ENCODE results near the gene HSPBAP1.

HSPBAP1 gene

GRCh38 chr3:122797291-122797690 is 3.7 kb upstream of the HSPBAP1 start:
- no peak overlapping the region for H3K4me3 ChIP-seq (ENCODE audit: low read depth, low read length)
- no peak for TF ChIP-seq CTCF (IDR thresholded peaks at IDR 0.05; ENCODE audit: low read depth, low read length)

GRCh38 chr3:122795674-122796195 is 2.1 kb upstream of the HSPBAP1 start:
- peak overlapping the region; percentile 79 for H3K4me3 ChIP-seq (ENCODE audit: low read depth, low read length)
- TF ChIP-seq CTCF (IDR thresholded peaks at IDR 0.05; ENCODE audit: low read depth, low read length), result no peak

- H3K4me3 ChIP-seq (ENCODE audit: low read depth, low read length), result peak within 1 kb of the TSS; percentile 79
- TF ChIP-seq CTCF (IDR thresholded peaks at IDR 0.05; ENCODE audit: low read depth, low read length), result no peak
Observed at GRCh38 chr3:122794779-122795673, 1.4 kb upstream of the HSPBAP1 start, which contains the start of gene SLC49A4. TSS of gene SLC49A4 (plus strand) at chr3:122795069. CDS start at chr3:122795193, 124 bp downstream.

- peak overlapping the region; percentile 79 for H3K4me3 ChIP-seq (ENCODE audit: low read depth, low read length)
- TF ChIP-seq CTCF (IDR thresholded peaks at IDR 0.05; ENCODE audit: low read depth, low read length), result no peak
Observed at GRCh38 chr3:122794483-122794778, 800 bp upstream of the HSPBAP1 start.

- H3K4me3 ChIP-seq (ENCODE audit: low read depth, low read length), result no peak overlapping the region
- TF ChIP-seq CTCF (IDR thresholded peaks at IDR 0.05; ENCODE audit: low read depth, low read length), result no peak
Observed at GRCh38 chr3:122789585-122790273, 3.9 kb downstream of the HSPBAP1 start.

- TF ChIP-seq CTCF (IDR thresholded peaks at IDR 0.05; ENCODE audit: low read depth, low read length), result no peak
- H3K4me3 ChIP-seq (ENCODE audit: low read depth, low read length), result no peak overlapping the region
Observed at GRCh38 chr3:122787872-122788271, 5.8 kb downstream of the HSPBAP1 start.

- TF ChIP-seq CTCF (IDR thresholded peaks at IDR 0.05; ENCODE audit: low read depth, low read length), result no peak
- no peak overlapping the region for H3K4me3 ChIP-seq (ENCODE audit: low read depth, low read length)
Observed at GRCh38 chr3:122786066-122786465, 7.6 kb downstream of the HSPBAP1 start.

All from WI38 (cell line).